Measurements from ENCODE around the gene ZNF407.

The ZNF407 gene

GRCh38 chr18:74732380-74732779 is 134.7 kb downstream of the ZNF407 start:
- Histone ChIP-seq H3K27me3 (ENCODE audit: low read depth, low read length) (no peaks in the 10 kb centered on the region), H3K4me3 (ENCODE audit: low read depth in 1 of 2, low read length in 2 of 2) (no peak overlapping the region), H3K27ac (ENCODE audit: low read length) (no peak overlapping the region), H3K36me3 (ENCODE audit: control insufficient read depth in 1 of 2, insufficient read depth in 2 of 2, low read length in 2 of 2) (no peaks in the 10 kb centered on the region), H3K9me3 (ENCODE audit: control insufficient read depth in 1 of 2, low read length in 2 of 2) (no peaks in the 10 kb centered on the region), H3K4me1 (ENCODE audit: control insufficient read depth in 1 of 2, insufficient read depth in 2 of 2, low read length in 2 of 2) (no peaks in the 10 kb centered on the region)

- Histone ChIP-seq H3K27ac (ENCODE audit: low read length) (no peak overlapping the region), H3K27me3 (ENCODE audit: low read depth, low read length) (no peaks in the 10 kb centered on the region), H3K4me3 (ENCODE audit: low read depth in 1 of 2, low read length in 2 of 2) (no peak overlapping the region), H3K4me1 (ENCODE audit: control insufficient read depth in 1 of 2, insufficient read depth in 2 of 2, low read length in 2 of 2) (no peaks in the 10 kb centered on the region), H3K9me3 (ENCODE audit: control insufficient read depth in 1 of 2, low read length in 2 of 2) (no peaks in the 10 kb centered on the region), H3K36me3 (ENCODE audit: control insufficient read depth in 1 of 2, insufficient read depth in 2 of 2, low read length in 2 of 2) (no peaks in the 10 kb centered on the region)
Observed at GRCh38 chr18:74733598-74733997, 135.9 kb downstream of the ZNF407 start.

- H3K27ac ChIP-seq (ENCODE audit: low read length): no peak overlapping the region
- H3K4me1 ChIP-seq (ENCODE audit: control insufficient read depth in 1 of 2, insufficient read depth in 2 of 2, low read length in 2 of 2): no peaks in the 10 kb centered on the region
- H3K36me3 ChIP-seq (ENCODE audit: control insufficient read depth in 1 of 2, insufficient read depth in 2 of 2, low read length in 2 of 2): no peaks in the 10 kb centered on the region
- no peaks in the 10 kb centered on the region for H3K9me3 ChIP-seq (ENCODE audit: control insufficient read depth in 1 of 2, low read length in 2 of 2)
- H3K4me3 ChIP-seq (ENCODE audit: low read depth in 1 of 2, low read length in 2 of 2): no peak overlapping the region
- H3K27me3 ChIP-seq (ENCODE audit: low read depth, low read length): no peaks in the 10 kb centered on the region
Observed at GRCh38 chr18:74734013-74734444, 136.4 kb downstream of the ZNF407 start.

- no peaks in the 10 kb centered on the region for H3K9me3 ChIP-seq (ENCODE audit: control insufficient read depth in 1 of 2, low read length in 2 of 2)
- no peaks in the 10 kb centered on the region for H3K27me3 ChIP-seq (ENCODE audit: low read depth, low read length)
- no peak overlapping the region for H3K4me3 ChIP-seq (ENCODE audit: low read depth in 1 of 2, low read length in 2 of 2)
- no peak overlapping the region for H3K27ac ChIP-seq (ENCODE audit: low read length)
- H3K36me3 ChIP-seq (ENCODE audit: control insufficient read depth in 1 of 2, insufficient read depth in 2 of 2, low read length in 2 of 2): no peaks in the 10 kb centered on the region
- peaks cover 0 to 3% of the 10 kb centered on the region in 2 donors for H3K4me1 ChIP-seq (ENCODE audit: control insufficient read depth in 1 of 2, insufficient read depth in 2 of 2, low read length in 2 of 2)
Observed at GRCh38 chr18:74739926-74740325, 142.3 kb downstream of the ZNF407 start.

GRCh38 chr18:74742573-74743243 is 145.0 kb downstream of the ZNF407 start:
- Histone ChIP-seq H3K4me3 (ENCODE audit: low read depth in 1 of 2, low read length in 2 of 2) (no peak overlapping the region), H3K27me3 (ENCODE audit: low read depth, low read length) (no peaks in the 10 kb centered on the region), H3K9me3 (ENCODE audit: control insufficient read depth in 1 of 2, low read length in 2 of 2) (no peaks in the 10 kb centered on the region), H3K27ac (ENCODE audit: low read length) (no peak overlapping the region), H3K4me1 (ENCODE audit: control insufficient read depth in 1 of 2, insufficient read depth in 2 of 2, low read length in 2 of 2) (peaks cover 0 to 3% of the 10 kb centered on the region in 2 donors), H3K36me3 (ENCODE audit: control insufficient read depth in 1 of 2, insufficient read depth in 2 of 2, low read length in 2 of 2) (no peaks in the 10 kb centered on the region)

GRCh38 chr18:74745633-74746403 is 148.1 kb downstream of the ZNF407 start:
- Histone ChIP-seq H3K36me3 (ENCODE audit: control insufficient read depth in 1 of 2, insufficient read depth in 2 of 2, low read length in 2 of 2) (no peaks in the 10 kb centered on the region), H3K9me3 (ENCODE audit: control insufficient read depth in 1 of 2, low read length in 2 of 2) (no peaks in the 10 kb centered on the region), H3K27ac (ENCODE audit: low read length) (no peak overlapping the region), H3K4me3 (ENCODE audit: low read depth in 1 of 2, low read length in 2 of 2) (no peak overlapping the region), H3K4me1 (ENCODE audit: control insufficient read depth in 1 of 2, insufficient read depth in 2 of 2, low read length in 2 of 2) (no peaks in the 10 kb centered on the region), H3K27me3 (ENCODE audit: low read depth, low read length) (no peaks in the 10 kb centered on the region)

- no peaks in the 10 kb centered on the region for H3K36me3 ChIP-seq (ENCODE audit: control insufficient read depth in 1 of 2, insufficient read depth in 2 of 2, low read length in 2 of 2)
- no peaks in the 10 kb centered on the region for H3K27me3 ChIP-seq (ENCODE audit: low read depth, low read length)
- no peaks in the 10 kb centered on the region for H3K4me1 ChIP-seq (ENCODE audit: control insufficient read depth in 1 of 2, insufficient read depth in 2 of 2, low read length in 2 of 2)
- H3K27ac ChIP-seq (ENCODE audit: low read length): no peak overlapping the region
- no peaks in the 10 kb centered on the region for H3K9me3 ChIP-seq (ENCODE audit: control insufficient read depth in 1 of 2, low read length in 2 of 2)
- H3K4me3 ChIP-seq (ENCODE audit: low read depth in 1 of 2, low read length in 2 of 2): no peak overlapping the region
Observed at GRCh38 chr18:74748809-74749208, 151.1 kb downstream of the ZNF407 start.

GRCh38 chr18:74758995-74759394 is 161.3 kb downstream of the ZNF407 start:
- Histone ChIP-seq H3K27ac (ENCODE audit: low read length) (no peak overlapping the region), H3K4me3 (ENCODE audit: low read depth in 1 of 2, low read length in 2 of 2) (no peak overlapping the region), H3K4me1 (ENCODE audit: control insufficient read depth in 1 of 2, insufficient read depth in 2 of 2, low read length in 2 of 2) (no peaks in the 10 kb centered on the region), H3K9me3 (ENCODE audit: control insufficient read depth in 1 of 2, low read length in 2 of 2) (peaks cover 0 to 6% of the 10 kb centered on the region in 2 donors), H3K27me3 (ENCODE audit: low read depth, low read length) (no peaks in the 10 kb centered on the region), H3K36me3 (ENCODE audit: control insufficient read depth in 1 of 2, insufficient read depth in 2 of 2, low read length in 2 of 2) (no peaks in the 10 kb centered on the region)

- Histone ChIP-seq H3K4me3 (ENCODE audit: low read depth in 1 of 2, low read length in 2 of 2) (no peak overlapping the region), H3K36me3 (ENCODE audit: control insufficient read depth in 1 of 2, insufficient read depth in 2 of 2, low read length in 2 of 2) (no peaks in the 10 kb centered on the region), H3K27me3 (ENCODE audit: low read depth, low read length) (no peaks in the 10 kb centered on the region), H3K9me3 (ENCODE audit: control insufficient read depth in 1 of 2, low read length in 2 of 2) (peaks cover 0 to 6% of the 10 kb centered on the region in 2 donors), H3K27ac (ENCODE audit: low read length) (no peak overlapping the region), H3K4me1 (ENCODE audit: control insufficient read depth in 1 of 2, insufficient read depth in 2 of 2, low read length in 2 of 2) (no peaks in the 10 kb centered on the region)
Observed at GRCh38 chr18:74760026-74760425, 162.4 kb downstream of the ZNF407 start.

- H3K27me3 ChIP-seq (ENCODE audit: low read depth, low read length): no peaks in the 10 kb centered on the region
- no peaks in the 10 kb centered on the region for H3K36me3 ChIP-seq (ENCODE audit: control insufficient read depth in 1 of 2, insufficient read depth in 2 of 2, low read length in 2 of 2)
- H3K27ac ChIP-seq (ENCODE audit: low read length): no peak overlapping the region
- peaks cover 0 to 6% of the 10 kb centered on the region in 2 donors for H3K9me3 ChIP-seq (ENCODE audit: control insufficient read depth in 1 of 2, low read length in 2 of 2)
- H3K4me1 ChIP-seq (ENCODE audit: control insufficient read depth in 1 of 2, insufficient read depth in 2 of 2, low read length in 2 of 2): no peaks in the 10 kb centered on the region
- H3K4me3 ChIP-seq (ENCODE audit: low read depth in 1 of 2, low read length in 2 of 2): no peak overlapping the region
Observed at GRCh38 chr18:74760436-74760835, 162.8 kb downstream of the ZNF407 start.

GRCh38 chr18:74766251-74766650 is 168.6 kb downstream of the ZNF407 start:
- Histone ChIP-seq H3K9me3 (ENCODE audit: control insufficient read depth in 1 of 2, low read length in 2 of 2) (no peaks in the 10 kb centered on the region), H3K4me3 (ENCODE audit: low read depth in 1 of 2, low read length in 2 of 2) (no peak overlapping the region), H3K4me1 (ENCODE audit: control insufficient read depth in 1 of 2, insufficient read depth in 2 of 2, low read length in 2 of 2) (no peaks in the 10 kb centered on the region), H3K27ac (ENCODE audit: low read length) (no peak overlapping the region), H3K27me3 (ENCODE audit: low read depth, low read length) (no peaks in the 10 kb centered on the region), H3K36me3 (ENCODE audit: control insufficient read depth in 1 of 2, insufficient read depth in 2 of 2, low read length in 2 of 2) (no peaks in the 10 kb centered on the region)
